LNCAP (cell line): ENCODE measurements around the gene RAMAC.

Source experiments
- CTCF ChIP-seq: fragments of 450-650 bp; IDR thresholded peaks from 2 replicates; pipeline ENCODE4 v1.5.1; 2017; ENCODE audit warnings: mild to moderate bottlenecking

Gene RAMAC

GRCh38 chr15:82959423-82959822 is 26.6 kb upstream of the RAMAC start:
- no peak for TF ChIP-seq CTCF

GRCh38 chr15:82960766-82961165 is 25.2 kb upstream of the RAMAC start:
- no peak for TF ChIP-seq CTCF

- TF ChIP-seq CTCF, result no peak
Observed at GRCh38 chr15:82963471-82964341, 22.3 kb upstream of the RAMAC start.

GRCh38 chr15:82964890-82965289 is 21.1 kb upstream of the RAMAC start:
- no peak for TF ChIP-seq CTCF

- no peak for TF ChIP-seq CTCF
Observed at GRCh38 chr15:82966671-82967071, 19.3 kb upstream of the RAMAC start.

- TF ChIP-seq CTCF, result no peak
Observed at GRCh38 chr15:82968066-82968465, 17.9 kb upstream of the RAMAC start.

- no peak for TF ChIP-seq CTCF
Observed at GRCh38 chr15:82969353-82969752, 16.7 kb upstream of the RAMAC start.
